Endodermal cell (in vitro differentiated cells): Measurements from ENCODE around the gene GPR176. TPM values are rescaled to one million over a fixed set of nuclear protein-coding genes. Genes with fewer than 3 reads are reported as not detected.

Experiments used
- DNase-seq: peaks from one replicate; pipeline ENCODE4 v3.0.0-alpha.2; 2017
- H3K27ac ChIP-seq: 2 replicates; pipeline ENCODE4 v1.5.1; 2013; ENCODE audit warnings: mild to moderate bottlenecking, low read depth, low read length, moderate library complexity
- H3K27me3 ChIP-seq: 2 replicates; pipeline ENCODE4 v1.6.1; 2013; ENCODE audit warnings: mild to moderate bottlenecking, low read length, moderate library complexity; ENCODE audit not compliant: insufficient read depth, control insufficient read depth, poor library complexity, severe bottlenecking
- H3K36me3 ChIP-seq: 2 replicates; pipeline ENCODE4 v1.7.0; 2013; ENCODE audit warnings: mild to moderate bottlenecking, low read length, moderate library complexity; ENCODE audit not compliant: control insufficient read depth, insufficient read depth
- H3K4me1 ChIP-seq: one replicate; pipeline ENCODE4 v1.7.0; 2013; ENCODE audit warnings: low read length; ENCODE audit not compliant: control insufficient read depth, insufficient read depth
- H3K4me3 ChIP-seq: 2 replicates; pipeline ENCODE4 v1.5.1; 2013; ENCODE audit warnings: mild to moderate bottlenecking, low read length, moderate library complexity
- H3K9ac ChIP-seq: 2 replicates; pipeline ENCODE4 v1.6.1; 2013; ENCODE audit warnings: mild to moderate bottlenecking, low read length, moderate library complexity; ENCODE audit not compliant: poor library complexity, severe bottlenecking; ENCODE audit errors: extremely low read depth
- H3K9me3 ChIP-seq: 2 replicates; pipeline ENCODE4 v1.6.1; 2013; ENCODE audit warnings: mild to moderate bottlenecking, low read length, moderate library complexity; ENCODE audit not compliant: control insufficient read depth
- H3K27ac Mint-ChIP-seq: 2 replicates; pipeline ENCODE4 v1.8.0; 2020; ENCODE audit warnings: mixed read lengths
- H3K27me3 Mint-ChIP-seq: 2 replicates; pipeline ENCODE4 v1.8.0; 2021; ENCODE audit warnings: mild to moderate bottlenecking, mixed read lengths; ENCODE audit not compliant: insufficient read depth
- H3K36me3 Mint-ChIP-seq: 2 replicates; pipeline ENCODE4 v1.8.0; 2020; ENCODE audit warnings: low read depth, mixed read lengths
- H3K4me1 Mint-ChIP-seq: 2 replicates; pipeline ENCODE4 v1.8.0; 2020; ENCODE audit warnings: mixed read lengths
- H3K4me3 Mint-ChIP-seq: 2 replicates; pipeline ENCODE4 v1.8.0; 2020; ENCODE audit warnings: mild to moderate bottlenecking, moderate library complexity, mixed read lengths
- H3K9me3 Mint-ChIP-seq: 2 replicates; pipeline ENCODE4 v1.8.0; 2020; ENCODE audit warnings: mild to moderate bottlenecking, mixed read lengths
- CTCF ChIP-seq: fragments of 200-600 bp; sonication (generic); conservative IDR thresholded peaks from 2 replicates; pipeline ENCODE4 v1.5.0; 2021; ENCODE audit warnings: antibody characterized with exemption, mild to moderate bottlenecking
- WGBS, 2 experiments: methylation state at CpG; one replicate each; pipeline versions ENCODE4 v1.1.5 to v1.1.7; 2013; ENCODE audit warnings: missing lambda C conversion rate in 2 of 2, mixed read lengths in 1 of 2; ENCODE audit not compliant: insufficient coverage in 1 of 2, insufficient read length in 1 of 2; 5-methylcytosine and 5-hydroxymethylcytosine counted together
- total RNA-seq, 2 donors: library from RNA; stranded (reverse); fragmentation: NEBNext Ultra II Directional in 1 of 2; extraction: Animal tissue kit (Norgen Biotek cat#: 25700) in 1 of 2; gene quantifications; 2 replicates in 1 of 2; 3 replicates in 1 of 2; pipeline ENCODE4 v1.2.1, GENCODE V29; 2021

Gene GPR176
- total RNA-seq, 2 donors from 2014 or later, result 26.0 to 31.1 TPM

- peaks cover 73% of the 10 kb centered on the region for H3K4me1 Mint-ChIP-seq
- no peaks in the 10 kb centered on the region for H3K27me3 ChIP-seq
- no peak overlapping the region for H3K9ac ChIP-seq
- no peak for TF ChIP-seq CTCF
- H3K9me3 Mint-ChIP-seq, result no peaks in the 10 kb centered on the region
- H3K4me3 ChIP-seq, result no peak overlapping the region
- no peak overlapping the region for H3K4me3 Mint-ChIP-seq
- H3K27ac Mint-ChIP-seq, result no peak overlapping the region
- no peak overlapping the region for H3K27ac ChIP-seq
- H3K4me1 ChIP-seq, result peaks cover 9% of the 10 kb centered on the region
- no peaks in the 10 kb centered on the region for H3K27me3 Mint-ChIP-seq
- H3K9me3 ChIP-seq, result no peaks in the 10 kb centered on the region
- H3K36me3 Mint-ChIP-seq, result no peaks in the 10 kb centered on the region
- 98% methylated on average over 2 of the region's 2 CpGs; no CpG with 5 or more reads in 1 of the 2 experiments for WGBS, 2 experiments
- H3K36me3 ChIP-seq, result no peaks in the 10 kb centered on the region
- no peak for DNase-seq
These were observed 16.0 kb downstream of the GPR176 start for GRCh38 chr15:39904115-39904514.

GRCh38 chr15:39898317-39898716 lies 21.7 kb downstream of the GPR176 start:
- no peak overlapping the region for H3K4me3 ChIP-seq
- H3K4me1 ChIP-seq, result peaks cover 7% of the 10 kb centered on the region
- no peaks in the 10 kb centered on the region for H3K27me3 Mint-ChIP-seq
- no peak for DNase-seq
- H3K27me3 ChIP-seq, result no peaks in the 10 kb centered on the region
- H3K4me3 Mint-ChIP-seq, result no peak overlapping the region
- H3K9me3 Mint-ChIP-seq, result peaks cover 14% of the 10 kb centered on the region
- peaks cover 1% of the 10 kb centered on the region for H3K36me3 Mint-ChIP-seq
- H3K4me1 Mint-ChIP-seq, result peaks cover 58% of the 10 kb centered on the region
- peaks cover 8% of the 10 kb centered on the region for H3K9me3 ChIP-seq
- H3K9ac ChIP-seq, result no peak overlapping the region
- H3K36me3 ChIP-seq, result no peaks in the 10 kb centered on the region
- no peak for TF ChIP-seq CTCF
- no peak overlapping the region for H3K27ac Mint-ChIP-seq
- no peak overlapping the region for H3K27ac ChIP-seq
- WGBS, 2 experiments, result 85 to 91% methylated on average over 2 to 3 of the region's 3 CpGs

- no peaks in the 10 kb centered on the region for H3K27me3 ChIP-seq
- peaks cover 11% of the 10 kb centered on the region for H3K4me1 ChIP-seq
- H3K9ac ChIP-seq, result no peak overlapping the region
- H3K36me3 Mint-ChIP-seq, result peaks cover 1% of the 10 kb centered on the region
- H3K4me1 Mint-ChIP-seq, result peaks cover 51% of the 10 kb centered on the region
- peaks cover 8% of the 10 kb centered on the region for H3K9me3 ChIP-seq
- H3K9me3 Mint-ChIP-seq, result peaks cover 14% of the 10 kb centered on the region
- H3K4me3 ChIP-seq, result no peak overlapping the region
- H3K36me3 ChIP-seq, result no peaks in the 10 kb centered on the region
- no peak for DNase-seq
- TF ChIP-seq CTCF, result no peak
- no peaks in the 10 kb centered on the region for H3K27me3 Mint-ChIP-seq
- 87% methylated on average over 1 of the region's 1 CpG; no CpG with 5 or more reads in 1 of the 2 experiments for WGBS, 2 experiments
- no peak overlapping the region for H3K4me3 Mint-ChIP-seq
- H3K27ac ChIP-seq, result no peak overlapping the region
- no peak overlapping the region for H3K27ac Mint-ChIP-seq
These were observed 23.2 kb downstream of the GPR176 start for GRCh38 chr15:39896846-39897245.
